SK-N-SH treated with all-trans-retinoic acid at 6 μM for 48 hours (cell line): ENCODE measurements around the gene B4GALNT3.

Source experiments
- ATAC-seq: fragments of 200-7000 bp; cut with Tn5 transposase; 3 replicates; pipeline ENCODE4 v1.9.1; 2020; ENCODE audit warnings: mild to moderate bottlenecking, moderate library complexity
- ARNTL ChIP-seq: fragments of 450-650 bp; formaldehyde crosslinking; IDR thresholded peaks from 2 replicates; pipeline ENCODE4 v1.5.0; 2020; ENCODE audit warnings: low read depth, mild to moderate bottlenecking, moderate library complexity, borderline replicate concordance
- BACH2 ChIP-seq: fragments of 250-450 bp; sonication (Bioruptor Pico); IDR thresholded peaks from 2 replicates; pipeline ENCODE4 v1.9.0; 2021; ENCODE audit warnings: mild to moderate bottlenecking, borderline replicate concordance
- CREB5 ChIP-seq: fragments of 250-450 bp; sonication (Bioruptor Pico); IDR thresholded peaks from 2 replicates; pipeline ENCODE4 v1.5.1; 2020; ENCODE audit warnings: low read depth, mild to moderate bottlenecking, moderate library complexity
- CSDC2 ChIP-seq: fragments of 250-450 bp; sonication (Bioruptor Pico); IDR thresholded peaks from 2 replicates; pipeline ENCODE4 v1.5.0; 2020; ENCODE audit warnings: mild to moderate bottlenecking, moderate library complexity
- CSRNP3 ChIP-seq: fragments of 250-450 bp; sonication (Bioruptor Pico); IDR thresholded peaks from 2 replicates; pipeline ENCODE4 v1.5.1; 2021; ENCODE audit warnings: mild to moderate bottlenecking, moderate library complexity
- GLIS3 ChIP-seq: fragments of 250-450 bp; sonication (Bioruptor Pico); IDR thresholded peaks from 2 replicates; pipeline ENCODE4 v1.5.0; 2020; ENCODE audit warnings: mild to moderate bottlenecking, moderate library complexity
- ISL1 ChIP-seq: fragments of 250-450 bp; sonication (Bioruptor Pico); IDR thresholded peaks from 2 replicates; pipeline ENCODE4 v2.1.2; 2022; ENCODE audit warnings: mild to moderate bottlenecking, moderate library complexity
- OSR1 ChIP-seq: fragments of 250-450 bp; sonication (Bioruptor Pico); IDR thresholded peaks from 2 replicates; pipeline ENCODE4 v1.8.0; 2022; ENCODE audit warnings: moderate library complexity, mild to moderate bottlenecking, inconsistent platforms
- POU6F1 ChIP-seq: fragments of 250-450 bp; sonication (Bioruptor Pico); IDR thresholded peaks from 2 replicates; pipeline ENCODE4 v1.8.0; 2021; ENCODE audit warnings: low read depth, mild to moderate bottlenecking, moderate library complexity, borderline replicate concordance
- PPARA ChIP-seq: fragments of 250-450 bp; sonication (Bioruptor Pico); IDR thresholded peaks from 2 replicates; pipeline ENCODE4 v1.5.0; 2020; ENCODE audit warnings: mild to moderate bottlenecking, borderline replicate concordance
- RARB ChIP-seq: fragments of 250-450 bp; sonication (Bioruptor Pico); IDR thresholded peaks from 2 replicates; pipeline ENCODE4 v1.8.0; 2021; ENCODE audit warnings: mild to moderate bottlenecking, moderate library complexity
- SNAI2 ChIP-seq: fragments of 250-450 bp; sonication (Bioruptor Pico); IDR thresholded peaks from 2 replicates; pipeline ENCODE4 v1.5.0; 2020; ENCODE audit warnings: mild to moderate bottlenecking, moderate library complexity
- TCF4 ChIP-seq: fragments of 250-450 bp; sonication (Bioruptor Pico); IDR thresholded peaks from 2 replicates; pipeline ENCODE4 v1.8.0; 2021; ENCODE audit warnings: mild to moderate bottlenecking, moderate library complexity, borderline replicate concordance
- TSHZ2 ChIP-seq: fragments of 250-450 bp; sonication (Bioruptor Pico); IDR thresholded peaks from 2 replicates; pipeline ENCODE4 v1.5.0; 2020; ENCODE audit warnings: mild to moderate bottlenecking, moderate library complexity
- ZC3H10 ChIP-seq: fragments of 250-450 bp; sonication (Bioruptor Pico); IDR thresholded peaks from 2 replicates; pipeline ENCODE4 v1.5.1; 2021; ENCODE audit warnings: mild to moderate bottlenecking, moderate library complexity
- ZFP3 ChIP-seq: fragments of 250-450 bp; sonication (Bioruptor Pico); IDR thresholded peaks from 2 replicates; pipeline ENCODE4 v1.5.0; 2020; ENCODE audit warnings: mild to moderate bottlenecking, moderate library complexity
- ZFP30 ChIP-seq: fragments of 450-650 bp; formaldehyde crosslinking; IDR thresholded peaks from 2 replicates; pipeline ENCODE4 v1.5.0; 2022; ENCODE audit warnings: mild to moderate bottlenecking, moderate library complexity
- ZNF70 ChIP-seq: fragments of 450-650 bp; formaldehyde crosslinking; IDR thresholded peaks from 2 replicates; pipeline ENCODE4 v1.5.0; 2020; ENCODE audit warnings: mild to moderate bottlenecking, moderate library complexity

The B4GALNT3 gene

GRCh38 chr12:466039-466438, 6.3 kb downstream of the B4GALNT3 start:
- ATAC-seq: no peak
- TF ChIP-seq ARNTL (CRISPR knock-in tag): no peak
- no peak for TF ChIP-seq POU6F1 (CRISPR knock-in tag)
- TF ChIP-seq CSDC2: no peak
- TF ChIP-seq CREB5 (CRISPR knock-in tag): no peak
- no peak for TF ChIP-seq ZNF70 (CRISPR knock-in tag)
- no peak for TF ChIP-seq ZC3H10 (CRISPR knock-in tag)
- no peak for TF ChIP-seq CSRNP3 (CRISPR knock-in tag)
- no peak for TF ChIP-seq ZFP30 (CRISPR knock-in tag)
- TF ChIP-seq ISL1 (CRISPR knock-in tag): no peak
- no peak for TF ChIP-seq OSR1 (CRISPR knock-in tag)
- no peak for TF ChIP-seq SNAI2 (CRISPR knock-in tag)
- TF ChIP-seq BACH2 (CRISPR knock-in tag): no peak
- no peak for TF ChIP-seq GLIS3 (CRISPR knock-in tag)
- TF ChIP-seq ZFP3 (CRISPR knock-in tag): no peak
- no peak for TF ChIP-seq PPARA (CRISPR knock-in tag)
- TF ChIP-seq TSHZ2 (CRISPR knock-in tag): no peak

- ATAC-seq: no peak
- TF ChIP-seq CSRNP3 (CRISPR knock-in tag) (no peak), TCF4 (CRISPR knock-in tag) (no peak), RARB (CRISPR knock-in tag) (no peak), TSHZ2 (CRISPR knock-in tag) (no peak), ZNF70 (CRISPR knock-in tag) (no peak), ZFP30 (CRISPR knock-in tag) (no peak), CREB5 (CRISPR knock-in tag) (no peak)
Observed at GRCh38 chr12:466762-467161, 7.0 kb downstream of the B4GALNT3 start.
